Trophoblast cell (in vitro differentiated cells and primary cell): ENCODE measurements around the gene DESI2.

Experiments used
- DNase-seq, 2 donors: peaks; one replicate each; pipeline ENCODE4 v3.0.0-alpha.2; 2016
- H2AFZ ChIP-seq: 2 replicates; pipeline ENCODE4 v1.6.1; 2013; ENCODE audit warnings: low read length, moderate library complexity, mild to moderate bottlenecking; ENCODE audit not compliant: insufficient read depth, poor library complexity
- H2AK5ac ChIP-seq: 2 replicates; pipeline ENCODE4 v1.6.1; 2013; ENCODE audit warnings: mild to moderate bottlenecking, low read length
- H2BK120ac ChIP-seq: 2 replicates; pipeline ENCODE4 v1.6.1; 2013; ENCODE audit warnings: low read length, mild to moderate bottlenecking, moderate library complexity; ENCODE audit not compliant: insufficient read depth, poor library complexity
- H2BK12ac ChIP-seq: 2 replicates; pipeline ENCODE4 v1.6.1; 2013; ENCODE audit warnings: mild to moderate bottlenecking, low read length, moderate library complexity
- H2BK5ac ChIP-seq: 2 replicates; pipeline ENCODE4 v1.6.1; 2013; ENCODE audit warnings: low read length, low read depth, moderate library complexity, mild to moderate bottlenecking; ENCODE audit not compliant: poor library complexity
- H3K14ac ChIP-seq: 2 replicates; pipeline ENCODE4 v1.6.1; 2013; ENCODE audit warnings: mild to moderate bottlenecking, low read length
- H3K18ac ChIP-seq: 2 replicates; pipeline ENCODE4 v1.6.1; 2013; ENCODE audit warnings: mild to moderate bottlenecking, low read length
- H3K23ac ChIP-seq: 2 replicates; pipeline ENCODE4 v1.6.1; 2013; ENCODE audit warnings: low read length
- H3K27ac ChIP-seq: 2 replicates; pipeline ENCODE4 v1.5.1; 2013; ENCODE audit warnings: low read depth, mild to moderate bottlenecking, inconsistent platforms, low read length, moderate library complexity
- H3K27me3 ChIP-seq: 2 replicates; pipeline ENCODE4 v1.6.1; 2013; ENCODE audit warnings: inconsistent platforms, mild to moderate bottlenecking, low read length, moderate library complexity; ENCODE audit not compliant: insufficient read depth
- H3K36me3 ChIP-seq, 2 experiments: 1 replicate in 1 of 2; 2 replicates in 1 of 2; pipeline ENCODE4 v1.6.1; 2013; ENCODE audit warnings: low read length in 2 of 2, mild to moderate bottlenecking in 2 of 2, moderate library complexity in 1 of 2; ENCODE audit not compliant: insufficient read depth in 2 of 2, control insufficient read depth in 1 of 2
- H3K4ac ChIP-seq: 2 replicates; pipeline ENCODE4 v1.6.1; 2013; ENCODE audit warnings: low read depth, mild to moderate bottlenecking, low read length, moderate library complexity
- H3K4me1 ChIP-seq, 2 experiments: 1 replicate in 1 of 2; 2 replicates in 1 of 2; pipeline ENCODE4 v1.6.1; 2013; ENCODE audit warnings: low read length in 2 of 2, mild to moderate bottlenecking in 2 of 2, moderate library complexity in 1 of 2; ENCODE audit not compliant: insufficient read depth in 2 of 2, control insufficient read depth in 1 of 2
- H3K4me2 ChIP-seq: 2 replicates; pipeline ENCODE4 v1.6.1; 2013; ENCODE audit warnings: inconsistent platforms, mild to moderate bottlenecking, low read length, moderate library complexity
- H3K4me3 ChIP-seq: 2 replicates; pipeline ENCODE4 v1.5.1; 2013; ENCODE audit warnings: mild to moderate bottlenecking, low read depth, low read length, inconsistent platforms
- H3K79me1 ChIP-seq: one replicate; pipeline ENCODE4 v1.6.1; 2013; ENCODE audit warnings: low read length
- H3K79me2 ChIP-seq: 2 replicates; pipeline ENCODE4 v1.6.1; 2013; ENCODE audit warnings: low read length, mild to moderate bottlenecking; ENCODE audit not compliant: control insufficient read depth, insufficient read depth, poor library complexity
- H3K9ac ChIP-seq: 2 replicates; pipeline ENCODE4 v1.6.1; 2013; ENCODE audit warnings: mild to moderate bottlenecking, low read length
- H3K9me3 ChIP-seq: 2 replicates; pipeline ENCODE4 v1.6.1; 2013; ENCODE audit warnings: low read depth, mild to moderate bottlenecking, control low read depth, inconsistent platforms, low read length; ENCODE audit not compliant: insufficient read depth
- H4K12ac ChIP-seq: 2 replicates; pipeline ENCODE4 v1.6.1; 2013; ENCODE audit warnings: low read depth, mild to moderate bottlenecking, low read length, moderate library complexity
- H4K8ac ChIP-seq: 2 replicates; pipeline ENCODE4 v1.6.1; 2013; ENCODE audit warnings: low read depth, mild to moderate bottlenecking, low read length, moderate library complexity
- H4K91ac ChIP-seq: one replicate; pipeline ENCODE4 v1.6.1; 2013; ENCODE audit warnings: low read depth, mild to moderate bottlenecking, low read length, moderate library complexity
- WGBS: extraction: QIAGEN DNeasy Blood & Tissue Kit; methylation state at CpG from one replicate; pipeline ENCODE4 v1.1.7; 2013; ENCODE audit warnings: missing lambda C conversion rate; ENCODE audit not compliant: insufficient read length, insufficient coverage; ENCODE audit errors: extremely low coverage; 5-methylcytosine and 5-hydroxymethylcytosine counted together

Gene DESI2

GRCh38 chr1:244614879-244615278 is 38.0 kb upstream of the DESI2 start:
- no peak overlapping the region for H3K4me2 ChIP-seq

GRCh38 chr1:244615301-244615700 is 37.6 kb upstream of the DESI2 start:
- H3K4me3 ChIP-seq = no peak overlapping the region

More at GRCh38 chr1:244614879-244615278, 38.0 kb upstream of the DESI2 start:
- no peak overlapping the region for H2BK5ac ChIP-seq
- no peak overlapping the region for H2BK120ac ChIP-seq
- H4K8ac ChIP-seq = no peak overlapping the region
- no peak overlapping the region for H2BK12ac ChIP-seq
- no peaks in the 10 kb centered on the region for H3K36me3 ChIP-seq
- H3K27ac ChIP-seq = no peak overlapping the region
- no peak overlapping the region for H4K12ac ChIP-seq
- no peak overlapping the region for H2AFZ ChIP-seq
- no peak overlapping the region for H3K18ac ChIP-seq
- H2AK5ac ChIP-seq = no peak overlapping the region
- H3K4me1 ChIP-seq = no peaks in the 10 kb centered on the region
- no peak overlapping the region for H3K14ac ChIP-seq
- H3K23ac ChIP-seq = no peak overlapping the region
- H3K4ac ChIP-seq = no peak overlapping the region
- no peak for DNase-seq
- no peak overlapping the region for H4K91ac ChIP-seq
- no peaks in the 10 kb centered on the region for H3K79me2 ChIP-seq
- H3K27me3 ChIP-seq = no peaks in the 10 kb centered on the region
- H3K9ac ChIP-seq = no peak overlapping the region
- WGBS = no CpG with 5 or more reads among the region's 3 CpGs
- no peaks in the 10 kb centered on the region for H3K79me1 ChIP-seq
- no peak overlapping the region for H3K4me3 ChIP-seq
- no peaks in the 10 kb centered on the region for H3K9me3 ChIP-seq

GRCh38 chr1:244626709-244627108 is 26.2 kb upstream of the DESI2 start:
- no peak overlapping the region for H4K12ac ChIP-seq
- H3K27me3 ChIP-seq = no peaks in the 10 kb centered on the region
- H3K4me3 ChIP-seq = no peak overlapping the region
- no peaks in the 10 kb centered on the region for H3K9me3 ChIP-seq
- no peak overlapping the region for H2BK5ac ChIP-seq
- H3K4me2 ChIP-seq = no peak overlapping the region
- H3K9ac ChIP-seq = no peak overlapping the region
- no peaks in the 10 kb centered on the region for H3K4me1 ChIP-seq
- DNase-seq = no peak
- no peak overlapping the region for H3K27ac ChIP-seq
- no peaks in the 10 kb centered on the region for H3K36me3 ChIP-seq
- no peak overlapping the region for H4K91ac ChIP-seq
- H4K8ac ChIP-seq = no peak overlapping the region
- no peak overlapping the region for H2BK120ac ChIP-seq
- no peak overlapping the region for H3K4ac ChIP-seq
- no CpG with 5 or more reads among the region's 4 CpGs for WGBS
- no peak overlapping the region for H3K18ac ChIP-seq
- no peaks in the 10 kb centered on the region for H3K79me2 ChIP-seq
- no peak overlapping the region for H2AFZ ChIP-seq
- no peak overlapping the region for H2AK5ac ChIP-seq
- H3K14ac ChIP-seq = no peak overlapping the region
- no peak overlapping the region for H2BK12ac ChIP-seq
- no peaks in the 10 kb centered on the region for H3K79me1 ChIP-seq
- H3K23ac ChIP-seq = no peak overlapping the region

More at GRCh38 chr1:244615301-244615700, 37.6 kb upstream of the DESI2 start:
- Histone ChIP-seq H2AK5ac (no peak overlapping the region), H3K79me2 (no peaks in the 10 kb centered on the region), H4K8ac (no peak overlapping the region), H3K18ac (no peak overlapping the region), H3K9me3 (no peaks in the 10 kb centered on the region), H3K36me3 (no peaks in the 10 kb centered on the region), H3K4me1 (no peaks in the 10 kb centered on the region), H3K9ac (no peak overlapping the region), H3K4me2 (no peak overlapping the region), H4K91ac (no peak overlapping the region), H2AFZ (no peak overlapping the region), H3K27ac (no peak overlapping the region), H3K14ac (no peak overlapping the region), H2BK120ac (no peak overlapping the region), H3K23ac (peak overlapping the region; percentile 94), H4K12ac (no peak overlapping the region), H2BK5ac (no peak overlapping the region), H3K4ac (no peak overlapping the region), H3K27me3 (no peaks in the 10 kb centered on the region), H3K79me1 (no peaks in the 10 kb centered on the region), H2BK12ac (no peak overlapping the region)
- DNase-seq = peak; percentile 61 to 91
- no CpG with 5 or more reads among the region's 6 CpGs for WGBS

- Histone ChIP-seq H3K23ac (no peak overlapping the region), H2BK5ac (no peak overlapping the region), H2AFZ (no peak overlapping the region), H3K4me2 (no peak overlapping the region), H3K27me3 (no peaks in the 10 kb centered on the region), H3K18ac (no peak overlapping the region), H2BK12ac (no peak overlapping the region), H3K4me3 (no peak overlapping the region), H2BK120ac (no peak overlapping the region), H4K12ac (no peak overlapping the region), H3K36me3 (no peaks in the 10 kb centered on the region), H3K79me2 (no peaks in the 10 kb centered on the region), H4K91ac (no peak overlapping the region), H3K4me1 (no peaks in the 10 kb centered on the region), H3K14ac (no peak overlapping the region), H3K9ac (no peak overlapping the region), H3K9me3 (no peaks in the 10 kb centered on the region), H3K79me1 (no peaks in the 10 kb centered on the region), H2AK5ac (no peak overlapping the region), H4K8ac (no peak overlapping the region), H3K27ac (no peak overlapping the region), H3K4ac (no peak overlapping the region)
- no peak for DNase-seq
- WGBS = no CpG with 5 or more reads among the region's 5 CpGs
These were observed 24.1 kb upstream of the DESI2 start for GRCh38 chr1:244628789-244629188.
